GM12891 (cell line): ENCODE results near the gene ELMOD3.
"Not testable (repeated sequence)": the region's sequence is repeated elsewhere in the genome, so short reads cannot be mapped to it uniquely, and the experiment has no call there.

ENCODE experiments used
- DNase-seq: peaks from one replicate; pipeline ENCODE4 v3.0.0; 2011; ENCODE audit warnings: low spot score; ENCODE audit not compliant: insufficient read length
- FAIRE-seq: peaks from 2 replicates; lab custom pipeline; 2011; peaks lifted over from hg19 to GRCh38; lab: Jason Lieb, UNC
- PAX5 ChIP-seq: IDR thresholded peaks from 2 replicates; pipeline ENCODE4 v1.6.1; 2011; ENCODE audit warnings: low read length, moderate library complexity, mild to moderate bottlenecking; ENCODE audit not compliant: insufficient read depth, severe bottlenecking
- POLR2A ChIP-seq: IDR thresholded peaks from 2 replicates; pipeline ENCODE4 v1.6.1; 2011; ENCODE audit warnings: low read depth, low read length, control low read depth
- POLR2AphosphoS5 ChIP-seq: IDR thresholded peaks from 2 replicates; pipeline ENCODE4 v1.6.1; 2011; ENCODE audit warnings: low read depth, low read length, control low read depth
- POU2F2 ChIP-seq: IDR thresholded peaks from 2 replicates; pipeline ENCODE4 v1.6.1; 2011; ENCODE audit warnings: low read depth, mild to moderate bottlenecking, control low read depth, low read length, moderate library complexity
- SPI1 ChIP-seq: IDR thresholded peaks from 2 replicates; pipeline ENCODE4 v1.6.1; 2011; ENCODE audit warnings: low read depth, low read length, control low read depth
- TAF1 ChIP-seq: IDR thresholded peaks from 2 replicates; pipeline ENCODE4 v1.6.1; 2011; ENCODE audit warnings: low read depth, low read length, control low read depth

The ELMOD3 gene

DNA sequence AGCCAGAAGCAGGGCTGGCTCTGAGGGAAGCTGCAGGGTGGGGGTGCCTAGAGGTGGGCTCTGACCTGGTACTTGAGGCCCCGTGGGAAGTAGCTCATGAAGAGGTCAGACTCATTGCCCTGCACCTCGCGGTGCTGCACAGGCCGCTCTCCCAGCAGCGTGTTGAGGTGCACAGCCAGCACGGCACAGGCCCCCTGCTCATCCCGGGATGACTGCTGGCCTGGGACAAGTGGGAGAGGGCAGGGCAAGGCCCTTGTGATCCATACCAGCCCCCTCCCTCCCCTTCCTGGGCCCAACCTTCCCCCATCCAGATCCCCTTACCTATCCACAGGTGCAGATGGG lies 46.9 kb downstream of the ELMOD3 start:
- FAIRE-seq, result no peak
- no peak for DNase-seq
- TF ChIP-seq POLR2A (no peak), POU2F2 (no peak), SPI1 (no peak), PAX5 (no peak)

DNA sequence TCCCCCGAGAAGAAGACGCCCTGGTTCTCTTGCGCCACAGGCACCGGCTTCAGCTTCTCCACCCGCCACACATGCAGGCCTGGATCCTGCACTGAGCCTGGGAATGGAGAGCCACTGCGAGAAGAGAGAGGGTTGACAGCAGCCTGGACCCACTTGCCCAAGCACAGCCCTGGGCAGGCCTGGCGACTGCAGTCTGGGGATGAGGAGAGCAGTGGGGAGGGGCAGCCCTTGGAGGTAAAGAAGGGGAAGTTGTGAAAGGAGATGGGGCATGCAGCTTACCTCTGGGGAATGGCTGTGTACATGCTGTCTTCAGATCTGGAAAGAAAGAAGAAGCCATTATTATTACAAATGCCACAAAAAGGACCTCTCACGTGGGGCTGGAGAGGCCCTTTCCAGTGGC lies 47.3 kb downstream of the ELMOD3 start:
- no peak for DNase-seq
- FAIRE-seq, result no peak
- no peak for TF ChIP-seq POU2F2
- TF ChIP-seq SPI1, result no peak
- no peak for TF ChIP-seq TAF1
- TF ChIP-seq PAX5, result no peak
- no peak for TF ChIP-seq POLR2AphosphoS5
- no peak for TF ChIP-seq POLR2A

DNA sequence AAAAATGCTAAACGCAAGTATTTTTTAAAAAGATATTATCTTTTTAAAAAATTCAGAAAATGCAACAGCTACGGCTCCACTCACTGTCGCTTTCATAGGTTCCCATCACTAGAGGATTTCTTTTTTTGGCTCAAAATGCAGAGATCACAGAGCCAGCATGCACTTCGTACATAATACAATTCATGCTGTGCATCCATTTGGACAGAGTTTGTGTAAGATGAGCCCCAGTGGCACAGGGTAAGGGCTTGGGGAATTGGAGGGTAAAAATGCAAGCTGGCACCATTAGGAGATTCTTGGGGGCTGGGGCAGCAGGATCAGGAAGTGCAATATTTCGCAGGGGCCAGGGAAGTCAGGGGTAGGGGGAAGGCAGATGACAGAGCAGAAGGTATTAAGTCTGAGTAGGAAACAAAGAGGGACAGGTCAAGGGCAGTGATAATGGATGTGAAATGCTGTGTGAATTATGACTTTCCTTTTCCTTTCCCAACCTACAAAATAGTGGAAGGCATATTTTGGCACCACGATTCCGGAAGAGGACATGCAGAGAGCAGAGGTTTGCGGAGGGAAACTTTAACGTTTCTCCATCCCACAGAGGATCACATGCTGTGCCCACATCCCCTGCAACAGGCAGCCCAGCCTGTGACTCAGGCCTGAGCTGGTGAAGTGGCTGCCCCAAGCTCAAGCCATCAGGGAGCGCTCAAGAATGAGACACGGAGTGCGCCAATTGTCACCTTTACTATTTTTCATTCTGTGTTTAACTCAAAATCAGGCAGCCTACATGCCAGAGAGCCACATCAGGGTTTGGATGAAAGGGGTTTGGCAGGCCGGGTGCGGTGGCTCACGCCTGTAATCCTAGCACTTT lies 50.9 kb downstream of the ELMOD3 start:
- FAIRE-seq (peak; percentile 71), DNase-seq (no peak)
- TF ChIP-seq POLR2AphosphoS5 (no peak), POU2F2 (no peak), POLR2A (no peak), TAF1 (no peak), SPI1 (no peak), PAX5 (no peak)

DNA sequence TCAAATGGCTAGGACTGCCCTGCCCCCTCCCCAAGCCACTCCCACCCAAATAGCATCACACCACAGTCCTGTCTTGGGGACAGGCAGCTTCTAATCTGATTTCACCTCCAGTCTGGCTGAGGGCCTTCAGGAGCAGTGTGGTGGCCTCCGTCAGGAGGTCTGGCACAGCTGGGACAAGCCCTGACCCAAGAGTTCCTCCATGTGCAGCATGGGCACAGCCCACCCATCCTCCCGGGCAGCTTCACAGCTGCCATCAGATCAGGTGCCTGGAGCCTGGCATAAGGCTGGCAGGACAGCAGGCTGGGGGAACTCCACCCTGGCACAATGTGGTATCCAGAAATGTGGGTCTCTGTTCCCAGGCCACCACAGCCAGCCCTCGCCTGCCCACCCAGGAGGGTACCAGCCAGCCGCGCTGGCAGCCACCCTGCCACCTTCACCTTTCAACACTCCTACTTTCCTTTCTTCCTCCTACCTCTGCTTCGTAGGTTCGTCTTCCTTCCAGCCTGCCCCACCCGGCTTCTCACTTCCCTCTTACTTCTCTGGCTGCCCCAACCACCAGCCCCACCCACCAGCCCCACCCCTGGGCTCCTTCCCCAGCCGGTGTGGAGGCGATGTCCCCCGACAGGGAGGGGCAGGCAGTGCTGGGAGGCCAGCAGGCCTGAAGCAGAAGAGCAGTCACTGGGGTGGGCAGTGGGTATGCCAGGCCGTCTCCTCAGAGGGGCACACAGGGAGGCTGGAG lies 55.4 kb downstream of the ELMOD3 start, which contains the start of gene CAPG:
Gene CAPG (minus strand): TSS at position 522 of the 739 bp plus-strand sequence. CDS start 8,221 bp downstream, outside the sequence.
- DNase-seq, result peak; percentile 75
- TF ChIP-seq PAX5, result no peak
- peak; percentile 79 for TF ChIP-seq SPI1
- FAIRE-seq, result peak; percentile 78

DNA sequence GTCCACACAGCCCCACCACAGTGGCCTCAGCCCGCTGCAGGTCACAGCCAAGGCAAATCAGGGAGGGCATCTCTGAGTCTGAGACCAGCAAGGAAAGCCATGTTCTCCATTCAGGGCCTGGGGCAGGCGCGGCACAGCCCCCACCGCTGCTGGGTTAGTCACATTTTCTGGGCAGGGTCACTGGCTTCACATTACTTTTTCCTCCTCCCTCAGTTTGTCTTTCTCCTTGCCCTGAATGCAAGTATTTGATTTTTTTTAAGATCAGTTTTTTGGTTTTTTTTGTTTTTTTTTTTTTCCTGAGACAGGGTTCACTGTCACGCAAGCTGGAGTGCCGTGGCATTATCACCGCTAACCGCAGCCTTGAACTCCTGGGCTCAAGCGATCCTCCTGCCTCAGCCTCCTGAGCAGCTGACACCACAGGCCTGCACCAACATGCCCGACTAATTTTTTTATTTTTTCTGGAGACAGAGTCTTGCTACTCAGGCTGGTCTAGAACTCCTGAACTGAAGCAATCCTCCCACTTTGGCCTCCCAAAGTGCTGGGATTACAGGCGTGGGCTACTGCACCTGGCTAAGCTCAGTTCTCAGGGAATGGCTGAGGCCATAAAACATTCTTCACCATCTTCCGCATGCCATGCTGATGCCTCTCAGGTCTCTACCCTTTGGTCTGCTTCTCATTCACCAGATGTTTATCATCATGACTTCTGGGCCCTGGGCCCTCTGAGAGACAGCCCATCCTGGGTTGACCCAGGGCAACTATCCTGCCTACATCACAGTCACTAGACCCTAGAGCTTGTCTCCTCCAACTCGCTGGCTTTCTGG lies 56.2 kb downstream of the ELMOD3 start:
- TF ChIP-seq POLR2A (no peak), PAX5 (no peak), POLR2AphosphoS5 (no peak), POU2F2 (no peak), SPI1 (no peak), TAF1 (no peak)
- FAIRE-seq (no peak), DNase-seq (no peak)

DNA sequence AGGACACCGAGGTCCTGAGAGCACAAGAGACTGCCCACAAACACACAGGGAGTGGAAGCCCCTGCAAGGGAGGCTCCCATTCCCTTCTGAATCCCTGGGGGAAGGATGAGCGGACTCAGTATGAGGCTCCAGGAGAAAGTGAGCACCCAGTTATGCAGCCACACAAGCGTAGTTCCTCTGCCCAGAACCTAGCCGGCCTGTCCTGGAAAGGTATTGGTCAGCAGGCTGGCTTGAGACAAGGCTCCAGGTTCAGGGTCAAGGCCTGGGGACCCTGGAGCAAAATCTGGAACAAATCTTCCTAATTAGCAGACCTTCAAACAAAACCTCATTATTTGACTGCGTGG lies 56.8 kb downstream of the ELMOD3 start:
- no peak for DNase-seq
- TF ChIP-seq TAF1 (no peak), POLR2AphosphoS5 (no peak), SPI1 (no peak), PAX5 (no peak), POU2F2 (no peak), POLR2A (no peak)
- FAIRE-seq, result no peak

DNA sequence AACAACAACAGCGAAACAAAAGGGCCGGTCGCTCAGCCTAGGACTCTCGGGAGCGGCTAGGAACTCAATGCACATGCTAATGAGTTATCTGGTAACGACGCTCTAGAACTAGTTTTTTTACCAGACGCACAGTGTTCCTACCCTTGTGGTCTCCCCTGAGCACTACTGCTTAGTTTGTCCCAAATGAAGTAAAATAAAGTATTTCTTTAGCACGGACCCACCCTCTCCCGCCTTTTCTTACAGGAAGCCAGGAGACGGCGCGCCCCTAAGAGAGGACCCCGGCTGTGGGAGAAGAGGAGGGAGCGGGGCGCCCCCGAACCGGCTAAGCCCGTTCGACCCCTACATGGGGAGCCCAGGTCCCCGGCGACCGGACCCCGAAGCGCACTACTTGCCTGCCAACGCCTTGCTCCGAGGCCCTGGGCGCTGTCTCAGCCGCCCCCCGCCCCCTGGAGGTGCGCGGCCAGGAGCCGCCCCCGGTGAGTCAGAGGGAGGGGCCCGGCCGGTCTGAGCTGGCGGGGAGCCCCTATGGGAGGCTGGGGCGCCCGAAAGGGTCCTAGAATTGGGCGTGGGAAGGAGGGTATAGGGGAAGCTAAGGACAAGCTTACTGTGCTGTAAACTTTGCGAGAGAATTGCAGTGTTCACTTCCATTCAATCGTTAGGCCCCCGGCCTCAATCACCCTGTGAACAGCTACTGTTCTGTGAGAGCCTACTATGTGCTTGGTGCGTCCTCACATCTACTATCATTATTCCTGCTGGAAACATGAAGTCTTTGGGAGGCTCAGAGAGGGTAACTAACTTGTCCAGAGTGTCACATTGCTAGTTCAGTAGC lies 59.2 kb downstream of the ELMOD3 start:
- no peak for FAIRE-seq
- no peak for TF ChIP-seq POLR2A
- no peak for TF ChIP-seq PAX5
- TF ChIP-seq POLR2AphosphoS5, result no peak
- TF ChIP-seq TAF1, result no peak
- TF ChIP-seq SPI1, result no peak
- TF ChIP-seq POU2F2, result no peak
- no peak for DNase-seq

DNA sequence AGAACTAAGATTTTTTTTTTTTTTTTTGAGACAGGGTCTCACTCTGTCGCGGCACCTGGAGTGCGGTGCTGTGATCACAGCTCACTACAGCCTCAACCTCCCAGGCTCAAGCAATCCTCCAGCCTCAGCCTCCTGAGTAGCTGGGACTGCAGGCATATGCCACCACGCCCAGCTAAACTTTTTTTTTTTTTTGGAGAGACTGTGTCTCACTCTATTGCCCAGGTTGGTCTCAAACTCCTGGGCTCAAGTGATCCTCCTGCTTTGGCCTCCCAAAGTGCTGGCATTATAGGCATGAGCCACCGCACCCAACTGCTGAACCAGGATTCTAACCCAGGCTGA lies 59.8 kb downstream of the ELMOD3 start:
- DNase-seq, FAIRE-seq: not testable (repeated sequence)
